Right lobe of liver (tissue), 4 donors: ENCODE results near the gene COMMD1.

Experiments
- CTCF ChIP-seq, 4 donors: fragments of 200-600 bp in 3 of 4; fragments of 450-650 bp in 1 of 4; IDR thresholded peaks; one replicate each; pipeline versions ENCODE4 v1.5.1 to v1.8.0; 2016 to 2022; ENCODE audit warnings: antibody characterized with exemption in 4 of 4, mild to moderate bottlenecking in 2 of 4
- POLR2A ChIP-seq: fragments of 450-650 bp; IDR thresholded peaks from one replicate; pipeline ENCODE4 v1.6.1; 2017; ENCODE audit warnings: antibody characterized with exemption, mild to moderate bottlenecking
- donor health status: DM: no; HTN: no; CAD: no.
- donor health status: DM: no; HTN: no; CAD: no.
- donor health status: DM: no; HTN: yes; CAD: no.

- TF ChIP-seq CTCF (IDR thresholded peaks at IDR 0.05) = no peak
- no peak for TF ChIP-seq POLR2A
These were observed 137.5 kb downstream of the COMMD1 start for GRCh38 chr2:62042944-62043343.
